K562 (cell line): ENCODE results near the gene TRIM32. TPM values are rescaled to one million over a fixed set of nuclear protein-coding genes. Genes with fewer than 3 reads are reported as not detected.

Source experiments
- ATAC-seq: fragments of 200-7000 bp; cut with Tn5 transposase; 3 replicates; pipeline ENCODE4 v1.9.1; 2020; ENCODE audit warnings: moderate library complexity
- BruUV-seq: library from RNA; stranded (reverse); fragments of 400-500 nt; replicated peaks from 2 replicates; lab custom pipeline; 2021; lab: Mats Ljungman, UMichigan
- CTCF ChIA-PET: fragments of 300-600 bp; formaldehyde crosslinking; extraction: SDS; loops from one replicate; lab custom pipeline; 2021; ENCODE audit warnings: low intra/inter-chr PET ratio; lab: Yijun Ruan, JAX
- POLR2A ChIA-PET: fragments of 300-600, 350-650 bp; sonication (Branson Sonifier 250); formaldehyde crosslinking; extraction: SDS; loops from one replicate; lab custom pipeline; 2021; ENCODE audit warnings: antibody characterized with exemption, inconsistent platforms; lab: Yijun Ruan, JAX
- DNase-seq, 4 experiments: peaks; one replicate each; pipeline versions ENCODE4 v3.0.0 to v3.0.0-alpha.2; 2011 to 2018; ENCODE audit warnings: low spot score in 3 of 4, mixed read lengths in 3 of 4; ENCODE audit errors: extremely low read depth in 1 of 4
- FAIRE-seq: peaks from 2 replicates; lab custom pipeline; 2011; peaks lifted over from hg19 to GRCh38; lab: Jason Lieb, UNC
- H2AFZ ChIP-seq: 2 replicates; pipeline ENCODE4 v1.6.0; 2011; ENCODE audit warnings: low read depth, low read length, control low read depth, inconsistent platforms
- H3K27ac ChIP-seq: fragments of 200-600 bp; 3 replicates; pipeline ENCODE4 v1.8.0; 2011; ENCODE audit warnings: low read depth, mild to moderate bottlenecking, control low read depth, inconsistent platforms, low read length, moderate library complexity, mixed read lengths; ENCODE audit errors: extremely low read depth
- H3K27me3 ChIP-seq, 2 experiments: fragments of 300-600 bp in 1 of 2; 2 replicates in 1 of 2; 3 replicates in 1 of 2; pipeline versions ENCODE4 v1.6.0 to v1.8.0; 2011; ENCODE audit warnings: inconsistent platforms in 2 of 2, low read length in 2 of 2, mild to moderate bottlenecking in 1 of 2, mixed read lengths in 1 of 2, moderate library complexity in 1 of 2; ENCODE audit not compliant: control insufficient read depth in 2 of 2, insufficient read depth in 2 of 2
- H3K36me3 ChIP-seq: fragments of 300-600 bp; 3 replicates; pipeline ENCODE4 v1.8.0; 2011; ENCODE audit warnings: mild to moderate bottlenecking, low read length, inconsistent platforms; ENCODE audit not compliant: control insufficient read depth, insufficient read depth
- H3K4me1 ChIP-seq, 2 experiments: fragments of 200-600 bp in 1 of 2; replicated peaks in 1 of 2; 2 replicates in 1 of 2; 3 replicates in 1 of 2; pipeline versions ENCODE4 v1.5.1 to v1.8.0; 2011; ENCODE audit warnings: inconsistent platforms in 2 of 2, low read length in 2 of 2, mild to moderate bottlenecking in 1 of 2, mixed read lengths in 1 of 2, moderate library complexity in 1 of 2; ENCODE audit not compliant: control insufficient read depth in 2 of 2, insufficient read depth in 2 of 2
- H3K4me2 ChIP-seq: 2 replicates; pipeline ENCODE4 v1.6.1; 2011; ENCODE audit warnings: low read length, control low read depth, inconsistent platforms, mixed read lengths; ENCODE audit not compliant: insufficient read depth
- H3K4me3 ChIP-seq: fragments of 200-600 bp; sonication (generic), shearing (Covaris generic); 2 replicates; pipeline ENCODE4 v1.5.1; 2016; ENCODE audit warnings: control low read depth, inconsistent platforms
- H3K79me2 ChIP-seq: fragments of 200-600 bp; 3 replicates; pipeline ENCODE4 v1.8.0; 2011; ENCODE audit warnings: low read length, inconsistent platforms; ENCODE audit not compliant: control insufficient read depth, insufficient read depth
- H3K9ac ChIP-seq, 2 experiments: 2 replicates each; pipeline versions ENCODE4 v1.6.0 to v1.6.1; 2011; ENCODE audit warnings: low read depth in 2 of 2, low read length in 2 of 2, control low read depth in 1 of 2, inconsistent platforms in 1 of 2, mild to moderate bottlenecking in 1 of 2, mixed read lengths in 1 of 2; ENCODE audit not compliant: insufficient read depth in 1 of 2
- H3K9me1 ChIP-seq: one replicate; pipeline ENCODE4 v1.6.0; 2011; ENCODE audit warnings: inconsistent platforms, mild to moderate bottlenecking, low read length, moderate library complexity; ENCODE audit not compliant: control insufficient read depth, insufficient read depth
- H3K9me3 ChIP-seq: replicated peaks from 2 replicates; pipeline ENCODE4 v1.5.1; 2011; ENCODE audit warnings: low read depth, low read length, inconsistent platforms; ENCODE audit not compliant: control insufficient read depth, insufficient read depth
- H4K20me1 ChIP-seq: replicated peaks from 2 replicates; pipeline ENCODE4 v1.6.1; 2011; ENCODE audit warnings: low read length, inconsistent platforms, mixed read lengths; ENCODE audit not compliant: control insufficient read depth, insufficient read depth
- MAZ ChIP-seq, 2 experiments: fragments of 450-650 bp in 1 of 2; sonication (generic) in 1 of 2; formaldehyde crosslinking; IDR thresholded peaks in 1 of 2; conservative IDR thresholded peaks in 1 of 2; 2 replicates each; pipeline versions ENCODE4 v1.4.0 to v1.5.0; 2020; ENCODE audit warnings: mild to moderate bottlenecking in 1 of 2, missing genetic modification reagents in 1 of 2
- ZBTB40 ChIP-seq, 2 experiments: fragments of 450-650 bp in 1 of 2; sonication (generic) in 1 of 2; formaldehyde crosslinking in 1 of 2; IDR thresholded peaks; 2 replicates each; pipeline versions ENCODE4 v1.7.1 to v1.9.0; 2016 to 2022; ENCODE audit warnings: inconsistent platforms in 1 of 2, mild to moderate bottlenecking in 1 of 2, missing genetic modification reagents in 1 of 2
- WGBS: fragments of 100-300 bp; shearing (Covaris generic); methylation state at CpG from one replicate; pipeline ENCODE4 v1.1.6; 2016; ENCODE audit warnings: low coverage, mixed read lengths; ENCODE audit not compliant: insufficient coverage; ENCODE audit errors: missing lambda C conversion rate; 5-methylcytosine and 5-hydroxymethylcytosine counted together
- in situ Hi-C: fragments of 300-500 bp; cut with MboI; formaldehyde crosslinking; loops from 4 replicates; pipeline ENCODE4 v1.15.0; 2018; ENCODE audit warnings: inconsistent platforms, mixed read lengths
- intact Hi-C: fragments of 100-400 bp; cut with micrococcal nuclease; formaldehyde crosslinking; loops from 2 replicates; pipeline ENCODE4 v1.14.2; 2022
- polyA plus RNA-seq, 8 experiments: library from polyadenylated mRNA; depleted of rRNA in 4 of 8; stranded (reverse) in 5 of 8; unstranded in 3 of 8; fragments of >200 nt; fragmentation: Nextera tagmentation in 2 of 8; fragmentation: Illumina TruSeq in 1 of 8; extraction: Ambion mirVana in 2 of 8; extraction: Trizol in 1 of 8; gene quantifications; 2 replicates each; pipeline versions ENCODE4 v1.2.1 to v1.2.3, GENCODE V29; 2011 to 2014; ENCODE audit warnings: inconsistent platforms in 1 of 8, missing spikeins in 1 of 8
- total RNA-seq, 7 experiments: library from RNA; depleted of rRNA in 6 of 7; stranded (reverse); fragments of >200 nt in 6 of 7; fragmentation: Illumina TruSeq in 2 of 7; extraction: Trizol in 2 of 7; gene quantifications; 2 replicates each; pipeline versions ENCODE4 v1.2.1 to v1.2.3, GENCODE V29; 2011 to 2021; ENCODE audit warnings: low replicate concordance in 1 of 7

Gene TRIM32
- total and polyA plus RNA-seq, 9 of the 15 experiments (the other 6 are each of a cell fraction or from before 2014, with no cell fraction given) = 3.5 to 9.4 (median 5.9) TPM

GRCh38 chr9:116654059-116654355 is 33.1 kb upstream of the TRIM32 start:
- in situ Hi-C loops = no loop called here
- Histone ChIP-seq H3K9me3 (no peaks in the 10 kb centered on the region), H3K79me2 (no peaks in the 10 kb centered on the region), H3K9ac (no peak overlapping the region), H4K20me1 (no peaks in the 10 kb centered on the region), H3K27me3 (no peaks in the 10 kb centered on the region), H3K36me3 (no peaks in the 10 kb centered on the region), H3K4me1 (no peaks in the 10 kb centered on the region), H3K27ac (no peak overlapping the region), H3K9me1 (no peaks in the 10 kb centered on the region), H3K4me2 (no peak overlapping the region), H2AFZ (no peak overlapping the region), H3K4me3 (no peak overlapping the region)
- CTCF ChIA-PET = no interaction called here
- WGBS = 0% methylated on average over 3 of the region's 3 CpGs
- POLR2A ChIA-PET = no interaction called here
- BruUV-seq = no TSS peak
- DNase-seq (no peak), ATAC-seq (no peak), FAIRE-seq (no peak)
- intact Hi-C loops = no loop called here
- TF ChIP-seq MAZ (CRISPR knock-in tag; conservative IDR thresholded peaks at IDR 0.05 in 1 of 2, IDR thresholded peaks at IDR 0.05 in 1 of 2) = no peak
- peak; percentile 74 for TF ChIP-seq ZBTB40 (IDR thresholded peaks at IDR 0.05)
- TF ChIP-seq ZBTB40 (CRISPR knock-in tag; IDR thresholded peaks at IDR 0.05) = no peak
